HUES64 (cell line): ENCODE results near the gene KRTAP12-1.

Source experiments
- H3K27ac ChIP-seq: 2 replicates; pipeline ENCODE4 v1.7.0; 2013; ENCODE audit warnings: low read depth, low read length, inconsistent platforms
- H3K27me3 ChIP-seq: 2 replicates; pipeline ENCODE4 v1.6.1; 2013; ENCODE audit warnings: mild to moderate bottlenecking, low read length; ENCODE audit not compliant: insufficient read depth
- H3K36me3 ChIP-seq: 2 replicates; pipeline ENCODE4 v1.6.1; 2013; ENCODE audit warnings: mild to moderate bottlenecking, low read length; ENCODE audit not compliant: insufficient read depth
- H3K4me1 ChIP-seq: 2 replicates; pipeline ENCODE4 v1.6.1; 2013; ENCODE audit warnings: mild to moderate bottlenecking, low read length, moderate library complexity; ENCODE audit not compliant: insufficient read depth
- H3K4me3 ChIP-seq: 2 replicates; pipeline ENCODE4 v1.5.1; 2013; ENCODE audit warnings: mild to moderate bottlenecking, low read length, moderate library complexity
- H3K9ac ChIP-seq: 2 replicates; pipeline ENCODE4 v1.6.1; 2013; ENCODE audit warnings: mild to moderate bottlenecking, low read depth, low read length
- H3K9me3 ChIP-seq: 2 replicates; pipeline ENCODE4 v1.6.1; 2013; ENCODE audit warnings: low read depth, low read length; ENCODE audit not compliant: insufficient read depth
- WGBS: fragments of 150-250, 120-280 bp; methylation state at CpG from one replicate; pipeline ENCODE4 v1.1.7; 2013; ENCODE audit warnings: missing lambda C conversion rate; 5-methylcytosine and 5-hydroxymethylcytosine counted together

Gene KRTAP12-1

GRCh38 chr21:44637018-44637850 is 44.7 kb downstream of the KRTAP12-1 start, which contains the start of gene KRTAP10-10:
Gene KRTAP10-10, plus strand, starts transcription at chr21:44637356. Its CDS starts 62 bp downstream, at chr21:44637418.
- no peak within 1 kb of the TSS for H3K9ac ChIP-seq
- 71% methylated on average over 21 of the region's 21 CpGs for WGBS
- no peaks in the 10 kb centered on the region for H3K36me3 ChIP-seq
- H3K27ac ChIP-seq: no peak within 1 kb of the TSS
- no peak within 1 kb of the TSS for H3K4me3 ChIP-seq
- H3K4me1 ChIP-seq: no peaks in the 10 kb centered on the region
- no peaks in the 10 kb centered on the region for H3K27me3 ChIP-seq
- H3K9me3 ChIP-seq: 0 out of 2 replicates have a peak, but pooled peaks cover 2% of the 10 kb centered on the region

DNA sequence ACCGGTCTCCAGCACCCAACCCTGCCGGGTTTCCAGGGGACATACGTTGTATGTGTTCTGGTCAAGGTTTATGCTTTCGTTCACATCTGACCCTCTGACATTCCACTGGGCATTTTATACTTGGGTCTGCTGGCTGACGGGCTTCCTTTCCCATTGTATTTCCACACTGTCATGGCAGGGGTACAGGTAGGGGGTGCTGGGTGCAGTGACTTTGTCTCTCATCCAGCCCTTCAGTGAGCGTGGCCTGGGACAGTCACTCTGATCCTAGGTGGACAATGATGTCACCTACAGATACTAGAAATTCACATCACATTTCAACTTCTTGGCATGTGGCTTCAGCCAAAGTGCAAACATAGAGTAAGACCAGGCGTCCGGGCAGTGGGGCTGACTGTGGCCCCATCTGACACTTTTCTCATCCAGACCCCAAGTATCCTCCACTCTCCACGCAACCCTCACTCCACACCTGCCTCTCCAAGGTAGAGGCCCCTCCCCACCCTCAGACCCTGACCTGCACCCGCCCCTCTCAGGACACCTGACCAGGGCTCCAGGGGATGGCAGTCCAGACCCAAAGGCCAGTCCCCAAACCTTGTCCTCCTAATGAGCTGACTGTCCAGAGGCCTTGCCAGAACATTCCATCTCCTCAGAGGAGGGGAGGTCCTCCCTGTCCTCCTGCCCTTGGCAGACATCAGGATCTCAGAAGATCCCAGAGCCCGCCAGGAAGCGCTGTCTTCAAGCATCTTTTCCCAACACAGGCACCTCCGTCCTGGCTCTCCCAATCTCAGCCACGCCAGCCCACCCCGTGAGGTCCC is 45.5 kb downstream of the KRTAP12-1 start:
- no peaks in the 10 kb centered on the region for H3K27me3 ChIP-seq
- H3K9ac ChIP-seq: no peak overlapping the region
- 0 out of 2 replicates have a peak, but pooled peaks cover 8% of the 10 kb centered on the region for H3K9me3 ChIP-seq
- H3K27ac ChIP-seq: no peak overlapping the region
- 90% methylated on average over 15 of the region's 15 CpGs for WGBS
- H3K36me3 ChIP-seq: no peaks in the 10 kb centered on the region
- no peak overlapping the region for H3K4me3 ChIP-seq
- H3K4me1 ChIP-seq: no peaks in the 10 kb centered on the region

GRCh38 chr21:44632067-44632466 is 49.9 kb downstream of the KRTAP12-1 start:
- Histone ChIP-seq H3K4me3 (no peak overlapping the region), H3K27ac (no peak overlapping the region), H3K4me1 (no peaks in the 10 kb centered on the region), H3K27me3 (no peaks in the 10 kb centered on the region), H3K9ac (no peak overlapping the region), H3K9me3 (0 out of 2 replicates have a peak, but pooled peaks cover 8% of the 10 kb centered on the region), H3K36me3 (no peaks in the 10 kb centered on the region)
- no CpG with 5 or more reads among the region's 1 CpG for WGBS
